HCT116 (cell line): ENCODE results near the gene LYST. TPM values are rescaled to one million over a fixed set of nuclear protein-coding genes. Genes with fewer than 3 reads are reported as not detected.

ENCODE experiments used
- ATAC-seq: fragments of 200-7000 bp; cut with Tn5 transposase; 2 replicates; pipeline ENCODE4 v1.9.1; 2020; ENCODE audit warnings: mild to moderate bottlenecking, moderate library complexity
- BruUV-seq: library from RNA; stranded (reverse); fragments of 400-500 nt; replicated peaks from 2 replicates; lab custom pipeline; 2021; lab: Mats Ljungman, UMichigan
- CTCF ChIA-PET: fragments of 300-600 bp; sonication (Branson Sonifier 250); formaldehyde crosslinking; loops from one replicate; lab custom pipeline; 2021; ENCODE audit warnings: antibody characterized with exemption; lab: Charles Lee
- POLR2A ChIA-PET: fragments of 300-600, 350-600 bp; sonication (Branson Sonifier 250); formaldehyde crosslinking; loops from one replicate; lab custom pipeline; 2021; ENCODE audit warnings: antibody characterized with exemption; lab: Charles Lee
- RAD21 ChIA-PET, 2 experiments: fragments of 300-600 bp; sonication (Branson Sonifier 250); formaldehyde crosslinking; loops; one replicate each; lab custom pipeline; 2023; ENCODE audit warnings: low total read pairs in 2 of 2; ENCODE audit not compliant: uncharacterized antibody in 2 of 2, unreplicated experiment in 2 of 2, low non-redundant PET in 1 of 2; lab: Charles Lee
- DNase-seq: peaks from one replicate; pipeline ENCODE4 v3.0.0-alpha.2; 2010; ENCODE audit warnings: low read depth, low spot score
- H2AFZ ChIP-seq: fragments of 200-600 bp; shearing (Covaris generic), sonication (generic); 2 replicates; pipeline ENCODE4 v1.6.1; 2017; ENCODE audit warnings: low read depth, mixed run types, mixed read lengths, antibody characterized with exemption, low read length; ENCODE audit not compliant: poor library complexity, severe bottlenecking
- H3K27ac ChIP-seq: 2 replicates; pipeline ENCODE4 v1.5.1; 2012; ENCODE audit warnings: low read depth, low read length
- H3K27me3 ChIP-seq: fragments of 200-600 bp; sonication (generic); 2 replicates; pipeline ENCODE4 v1.6.1; 2016; ENCODE audit warnings: mixed run types, low read length, mixed read lengths; ENCODE audit not compliant: insufficient read depth
- H3K36me3 ChIP-seq, 2 experiments: fragments of 200-500 bp in 1 of 2; fragments of 200-600 bp in 1 of 2; sonication (Bioruptor generic) in 1 of 2; sonication (generic) in 1 of 2; 2 replicates each; pipeline versions ENCODE4 v1.5.1 to v1.6.1; 2014 to 2016; ENCODE audit warnings: low read length in 2 of 2, inconsistent platforms in 1 of 2, mixed read lengths in 1 of 2, mixed run types in 1 of 2; ENCODE audit not compliant: insufficient read depth in 2 of 2, control insufficient read depth in 1 of 2
- H3K4me1 ChIP-seq, 2 experiments: fragments of 200-600 bp in 1 of 2; sonication (generic) in 1 of 2; 2 replicates each; pipeline versions ENCODE4 v1.5.1 to v1.6.1; 2012 to 2017; ENCODE audit warnings: low read length in 2 of 2, inconsistent platforms in 1 of 2, mild to moderate bottlenecking in 1 of 2, mixed read lengths in 1 of 2, mixed run types in 1 of 2, moderate library complexity in 1 of 2; ENCODE audit not compliant: insufficient read depth in 2 of 2, control insufficient read depth in 1 of 2
- H3K4me2 ChIP-seq: fragments of 200-600 bp; sonication (generic); 2 replicates; pipeline ENCODE4 v1.6.1; 2017; ENCODE audit warnings: mixed run types, low read length, mixed read lengths
- H3K4me3 ChIP-seq, 2 experiments: fragments of 200-600 bp in 1 of 2; sonication (generic) in 1 of 2; replicated peaks in 1 of 2; 2 replicates each; pipeline ENCODE4 v1.5.1; 2011 to 2016; ENCODE audit warnings: low read length in 2 of 2, control low read depth in 1 of 2, low read depth in 1 of 2, mild to moderate bottlenecking in 1 of 2, mixed read lengths in 1 of 2, mixed run types in 1 of 2
- H3K79me2 ChIP-seq: fragments of 200-600 bp; sonication (generic); 2 replicates; pipeline ENCODE4 v1.6.1; 2017; ENCODE audit warnings: mild to moderate bottlenecking, mixed run types, low read length, moderate library complexity, mixed read lengths; ENCODE audit not compliant: insufficient read depth
- H3K9ac ChIP-seq: fragments of 200-600 bp; sonication (generic); 2 replicates; pipeline ENCODE4 v1.6.1; 2016; ENCODE audit warnings: low read length, mixed read lengths
- H3K9me2 ChIP-seq: fragments of 200-600 bp; sonication (generic), shearing (Covaris generic); 2 replicates; pipeline ENCODE4 v1.6.1; 2017; ENCODE audit warnings: mixed run types, mild to moderate bottlenecking, moderate library complexity; ENCODE audit not compliant: insufficient read depth
- H3K9me3 ChIP-seq, 2 experiments: fragments of 200-500 bp in 1 of 2; fragments of 200-600 bp in 1 of 2; sonication (Bioruptor generic) in 1 of 2; sonication (generic) in 1 of 2; 2 replicates each; pipeline ENCODE4 v1.6.1; 2014 to 2017; ENCODE audit warnings: low read length in 2 of 2, mixed read lengths in 2 of 2, inconsistent platforms in 1 of 2, low read depth in 1 of 2, mild to moderate bottlenecking in 1 of 2, mixed run types in 1 of 2, moderate library complexity in 1 of 2; ENCODE audit not compliant: control insufficient read depth in 1 of 2, insufficient read depth in 1 of 2
- H4K20me1 ChIP-seq: fragments of 200-600 bp; sonication (generic), shearing (Covaris generic); 2 replicates; pipeline ENCODE4 v1.6.1; 2017; ENCODE audit warnings: mixed run types, mild to moderate bottlenecking, moderate library complexity; ENCODE audit not compliant: insufficient read depth
- CEBPB ChIP-seq: IDR thresholded peaks from 2 replicates; pipeline ENCODE4 v1.6.1; 2012; ENCODE audit warnings: low read depth
- EZH2phosphoT487 ChIP-seq: fragments of 200-600 bp; IDR thresholded peaks from 2 replicates; pipeline ENCODE4 v1.6.1; 2018; ENCODE audit warnings: antibody characterized with exemption, borderline replicate concordance
- JUND ChIP-seq: IDR thresholded peaks from 2 replicates; pipeline ENCODE4 v1.6.1; 2012
- POLR2A ChIP-seq: IDR thresholded peaks from 2 replicates; pipeline ENCODE4 v1.7.0; 2011; ENCODE audit warnings: borderline replicate concordance; ENCODE audit not compliant: insufficient read depth, insufficient read length; ENCODE audit errors: extremely low read depth
- POLR2AphosphoS5 ChIP-seq: IDR thresholded peaks from 2 replicates; pipeline ENCODE4 v1.6.1; 2011; ENCODE audit warnings: mild to moderate bottlenecking, low read depth, low read length, moderate library complexity
- SIN3A ChIP-seq: IDR thresholded peaks from 2 replicates; pipeline ENCODE4 v1.6.1; 2012; ENCODE audit warnings: low read depth
- YY1 ChIP-seq: IDR thresholded peaks from 2 replicates; pipeline ENCODE4 v1.6.1; 2011; ENCODE audit warnings: low read length, low read depth, moderate library complexity, mild to moderate bottlenecking; ENCODE audit not compliant: insufficient replicate concordance; ENCODE audit errors: extremely low read depth
- ZFX ChIP-seq: fragments of 450-650 bp; IDR thresholded peaks from 2 replicates; pipeline ENCODE4 v1.6.1; 2017
- ZNF274 ChIP-seq: fragments of 200-500 bp; sonication (Bioruptor generic); IDR thresholded peaks from 2 replicates; pipeline ENCODE4 v1.6.1; 2014; ENCODE audit warnings: mild to moderate bottlenecking, low read depth, low read length, inconsistent platforms
- intact Hi-C: fragments of 100-400 bp; cut with micrococcal nuclease; formaldehyde crosslinking; loops from 2 replicates; pipeline ENCODE4 v1.10.0; 2022
- total RNA-seq: library from RNA; stranded (reverse); gene quantifications from one replicate; pipeline ENCODE4 v1.2.1, GENCODE V29; 2021; ENCODE audit not compliant: unreplicated experiment
- TF ChIP-seq, protein P1 (sequence below): IDR thresholded peaks from 2 replicates; pipeline ENCODE4 v1.6.1; 2012
- TF ChIP-seq, protein P2 (sequence below): IDR thresholded peaks from 2 replicates; pipeline ENCODE4 v1.6.1; 2011; ENCODE audit warnings: mild to moderate bottlenecking, low read length, moderate library complexity; ENCODE audit not compliant: insufficient replicate concordance; ENCODE audit errors: extremely low read depth
- TF ChIP-seq, protein P3 (sequence below): IDR thresholded peaks from 2 replicates; pipeline ENCODE4 v1.6.1; 2012; ENCODE audit warnings: low read depth

The LYST gene
- total RNA-seq, 1 experiment from 2014 or later = 6.6 TPM

DNA sequence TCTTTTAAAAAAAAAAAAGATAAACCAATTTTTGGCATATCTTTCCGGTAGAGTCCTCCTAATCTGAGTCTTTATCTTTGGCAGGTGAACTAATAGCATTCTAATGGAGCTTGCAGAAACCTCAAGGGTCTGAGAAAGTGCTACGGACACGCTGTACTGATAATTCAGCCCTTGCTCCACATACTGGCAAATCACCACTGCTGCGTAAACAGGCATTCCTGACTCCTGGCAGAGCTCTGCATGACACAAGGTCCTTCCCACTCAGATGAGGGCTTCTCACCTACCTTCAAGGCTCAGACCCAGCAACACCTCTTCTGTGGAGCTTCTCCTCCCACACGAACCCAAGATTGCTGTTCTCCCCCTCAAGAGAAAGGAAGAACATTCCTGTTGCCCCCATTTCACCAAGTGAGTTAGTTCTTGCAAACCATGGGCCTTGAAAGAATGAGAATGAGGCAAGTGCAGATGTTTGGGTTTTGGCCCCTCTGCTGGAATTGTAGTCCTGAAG, 48.0 kb downstream of the LYST start:
- Histone ChIP-seq H3K4me1 (no peaks in the 10 kb centered on the region), H3K4me2 (no peak overlapping the region), H3K9me2 (no peaks in the 10 kb centered on the region; the same call in 1 of the 2 replicates), H3K79me2 (no peaks in the 10 kb centered on the region), H3K9ac (no peak overlapping the region), H3K27ac (no peak overlapping the region), H2AFZ (no peak overlapping the region), H4K20me1 (no peaks in the 10 kb centered on the region), H3K27me3 (no peaks in the 10 kb centered on the region), H3K4me3 (no peak overlapping the region), H3K9me3 (no peaks in the 10 kb centered on the region), H3K36me3 (no peaks in the 10 kb centered on the region)
- no peak for ATAC-seq
- TF ChIP-seq POLR2A (no peak), ZNF274 (no peak), CEBPB (no peak), EZH2phosphoT487 (no peak)
- TF ChIP-seq, protein P1, sequence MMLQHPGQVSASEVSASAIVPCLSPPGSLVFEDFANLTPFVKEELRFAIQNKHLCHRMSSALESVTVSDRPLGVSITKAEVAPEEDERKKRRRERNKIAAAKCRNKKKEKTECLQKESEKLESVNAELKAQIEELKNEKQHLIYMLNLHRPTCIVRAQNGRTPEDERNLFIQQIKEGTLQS = no peak
- TF ChIP-seq, protein P2, sequence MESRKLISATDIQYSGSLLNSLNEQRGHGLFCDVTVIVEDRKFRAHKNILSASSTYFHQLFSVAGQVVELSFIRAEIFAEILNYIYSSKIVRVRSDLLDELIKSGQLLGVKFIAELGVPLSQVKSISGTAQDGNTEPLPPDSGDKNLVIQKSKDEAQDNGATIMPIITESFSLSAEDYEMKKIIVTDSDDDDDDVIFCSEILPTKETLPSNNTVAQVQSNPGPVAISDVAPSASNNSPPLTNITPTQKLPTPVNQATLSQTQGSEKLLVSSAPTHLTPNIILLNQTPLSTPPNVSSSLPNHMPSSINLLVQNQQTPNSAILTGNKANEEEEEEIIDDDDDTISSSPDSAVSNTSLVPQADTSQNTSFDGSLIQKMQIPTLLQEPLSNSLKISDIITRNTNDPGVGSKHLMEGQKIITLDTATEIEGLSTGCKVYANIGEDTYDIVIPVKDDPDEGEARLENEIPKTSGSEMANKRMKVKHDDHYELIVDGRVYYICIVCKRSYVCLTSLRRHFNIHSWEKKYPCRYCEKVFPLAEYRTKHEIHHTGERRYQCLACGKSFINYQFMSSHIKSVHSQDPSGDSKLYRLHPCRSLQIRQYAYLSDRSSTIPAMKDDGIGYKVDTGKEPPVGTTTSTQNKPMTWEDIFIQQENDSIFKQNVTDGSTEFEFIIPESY = no peak
- BruUV-seq = no TSS peak
- intact Hi-C loops = no loop called here
- no peak for DNase-seq
- RAD21 ChIA-PET = no interaction called here
- CTCF ChIA-PET = no interaction called here
- POLR2A ChIA-PET = no interaction called here

DNA sequence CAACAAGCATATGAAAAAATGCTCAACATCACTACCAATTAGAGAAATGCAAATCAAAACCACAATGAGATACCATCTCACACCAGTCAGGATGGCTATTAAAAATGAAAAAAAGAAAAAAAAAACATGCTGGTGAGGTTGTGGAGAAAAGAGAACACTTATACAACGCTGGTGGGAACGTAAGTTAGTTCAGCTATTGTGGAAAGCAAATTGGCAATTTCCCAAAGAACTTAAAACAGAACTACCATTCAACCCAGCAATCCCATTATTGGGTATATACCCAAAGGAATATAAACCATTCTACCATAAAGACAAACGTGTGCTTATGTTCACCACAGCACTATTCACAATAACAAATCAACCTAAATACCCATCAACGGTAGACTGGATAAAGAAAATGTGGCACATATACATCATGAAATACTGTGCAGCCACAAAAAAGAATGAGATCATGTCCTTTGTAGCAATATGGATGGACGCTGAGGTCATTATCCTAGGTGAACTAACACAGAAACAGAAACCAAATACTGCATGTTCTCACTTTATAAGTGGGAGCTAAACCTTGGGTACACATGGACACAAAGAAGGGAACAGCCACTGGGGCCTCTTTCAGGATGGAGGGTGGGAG, 49.5 kb downstream of the LYST start:
- Histone ChIP-seq H4K20me1 (no peaks in the 10 kb centered on the region), H2AFZ (no peak overlapping the region), H3K36me3 (no peaks in the 10 kb centered on the region), H3K9me3 (no peaks in the 10 kb centered on the region), H3K9ac (no peak overlapping the region), H3K27me3 (no peaks in the 10 kb centered on the region), H3K4me1 (no peaks in the 10 kb centered on the region), H3K9me2 (no peaks in the 10 kb centered on the region), H3K27ac (no peak overlapping the region), H3K4me3 (no peak overlapping the region), H3K79me2 (no peaks in the 10 kb centered on the region), H3K4me2 (no peak overlapping the region)
- intact Hi-C loops = no loop called here
- ATAC-seq = no peak
- ChIA-PET RAD21 (no interaction called here), CTCF (no interaction called here), POLR2A (no interaction called here)
- DNase-seq = no peak
- no TSS peak for BruUV-seq
- TF ChIP-seq, protein P3, sequence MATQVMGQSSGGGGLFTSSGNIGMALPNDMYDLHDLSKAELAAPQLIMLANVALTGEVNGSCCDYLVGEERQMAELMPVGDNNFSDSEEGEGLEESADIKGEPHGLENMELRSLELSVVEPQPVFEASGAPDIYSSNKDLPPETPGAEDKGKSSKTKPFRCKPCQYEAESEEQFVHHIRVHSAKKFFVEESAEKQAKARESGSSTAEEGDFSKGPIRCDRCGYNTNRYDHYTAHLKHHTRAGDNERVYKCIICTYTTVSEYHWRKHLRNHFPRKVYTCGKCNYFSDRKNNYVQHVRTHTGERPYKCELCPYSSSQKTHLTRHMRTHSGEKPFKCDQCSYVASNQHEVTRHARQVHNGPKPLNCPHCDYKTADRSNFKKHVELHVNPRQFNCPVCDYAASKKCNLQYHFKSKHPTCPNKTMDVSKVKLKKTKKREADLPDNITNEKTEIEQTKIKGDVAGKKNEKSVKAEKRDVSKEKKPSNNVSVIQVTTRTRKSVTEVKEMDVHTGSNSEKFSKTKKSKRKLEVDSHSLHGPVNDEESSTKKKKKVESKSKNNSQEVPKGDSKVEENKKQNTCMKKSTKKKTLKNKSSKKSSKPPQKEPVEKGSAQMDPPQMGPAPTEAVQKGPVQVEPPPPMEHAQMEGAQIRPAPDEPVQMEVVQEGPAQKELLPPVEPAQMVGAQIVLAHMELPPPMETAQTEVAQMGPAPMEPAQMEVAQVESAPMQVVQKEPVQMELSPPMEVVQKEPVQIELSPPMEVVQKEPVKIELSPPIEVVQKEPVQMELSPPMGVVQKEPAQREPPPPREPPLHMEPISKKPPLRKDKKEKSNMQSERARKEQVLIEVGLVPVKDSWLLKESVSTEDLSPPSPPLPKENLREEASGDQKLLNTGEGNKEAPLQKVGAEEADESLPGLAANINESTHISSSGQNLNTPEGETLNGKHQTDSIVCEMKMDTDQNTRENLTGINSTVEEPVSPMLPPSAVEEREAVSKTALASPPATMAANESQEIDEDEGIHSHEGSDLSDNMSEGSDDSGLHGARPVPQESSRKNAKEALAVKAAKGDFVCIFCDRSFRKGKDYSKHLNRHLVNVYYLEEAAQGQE = no peak
- TF ChIP-seq ZNF274 (no peak), YY1 (no peak), ZFX (no peak), SIN3A (no peak), POLR2AphosphoS5 (no peak), EZH2phosphoT487 (no peak), JUND (no peak)
